Testis (tissue), 5 donors: ENCODE results near the gene ITGA1. TPM values are rescaled to one million over a fixed set of nuclear protein-coding genes. Genes with fewer than 3 reads are reported as not detected.

ENCODE experiments used
- DNase-seq: peaks from one replicate; pipeline ENCODE4 v3.0.0-alpha.2; 2019
- H3K27ac ChIP-seq, 2 donors: fragments of 200-600 bp; sonication (generic); one replicate each; pipeline ENCODE4 v1.5.1; 2019
- H3K27me3 ChIP-seq: fragments of 200-600 bp; sonication (generic); one replicate; pipeline ENCODE4 v1.5.1; 2019
- H3K36me3 ChIP-seq: fragments of 200-600 bp; sonication (generic); one replicate; pipeline ENCODE4 v1.5.1; 2017; ENCODE audit warnings: low read depth; ENCODE audit errors: missing control alignments
- H3K4me1 ChIP-seq: fragments of 200-600 bp; sonication (generic); one replicate; pipeline ENCODE4 v1.5.1; 2019
- H3K4me3 ChIP-seq, 2 donors: fragments of 200-600 bp; sonication (generic); one replicate each; pipeline ENCODE4 v1.5.1; 2017 to 2019
- H3K9me3 ChIP-seq: fragments of 200-600 bp; sonication (generic); one replicate; pipeline ENCODE4 v1.5.1; 2017
- POLR2A ChIP-seq: fragments of 450-650 bp; IDR thresholded peaks from one replicate; pipeline ENCODE4 v1.6.1; 2017; ENCODE audit warnings: antibody characterized with exemption, mild to moderate bottlenecking, moderate library complexity
- WGBS, 2 donors: methylation state at CpG; one replicate each; pipeline ENCODE4 v1.1.5; 2018; 5-methylcytosine and 5-hydroxymethylcytosine counted together
- intact Hi-C: fragments of 100-400 bp; cut with DNase I; formaldehyde crosslinking; loops from one replicate; pipeline ENCODE4 v1.15.1; 2023; ENCODE audit warnings: low total_unique reads
- long read RNA-seq, 2 donors: transcript quantifications; one replicate each; lab custom pipeline, GENCODE V29; 2026
- polyA plus RNA-seq: library from polyadenylated mRNA; stranded (reverse); fragments of 350-450 nt; fragmentation: Illumina TruSeq; extraction: RNeasy Lipid Tissue Mini Kit (QIAGEN cat#74804); gene quantifications from one replicate; pipeline ENCODE4 v1.2.3, GENCODE V29; 2014; ENCODE audit warnings: low read depth, low replicate concordance; ENCODE audit not compliant: insufficient read depth
- total RNA-seq, 2 donors: library from RNA; depleted of rRNA; stranded (reverse); fragments of >200 nt; gene quantifications; one replicate each; pipeline ENCODE4 v1.2.3, GENCODE V29; 2016
- TF ChIP-seq, protein P1 (sequence below), 3 experiments: fragments of 450-650 bp in 2 of 3; fragments of 200-600 bp in 1 of 3; sonication (generic) in 1 of 3; IDR thresholded peaks; one replicate each; pipeline ENCODE4 v1.5.1; 2016 to 2019; ENCODE audit warnings: antibody characterized with exemption in 3 of 3, mild to moderate bottlenecking in 2 of 3, moderate library complexity in 1 of 3

ITGA1 gene
- total RNA-seq (1 to 10 TPM; 7.3 to 8.1 TPM), polyA plus RNA-seq (7.5 TPM)
- long read RNA-seq, donor 1, full-length matches to known transcripts: 2 of 2 reads
- long read RNA-seq, donor 1, partial matches to known transcripts: 0 of 2 reads
- long read RNA-seq, donor 1, other reads (novel, unspliced or antisense): 0 of 2 reads
- long read RNA-seq, donor 2, full-length matches to known transcripts: 1 of 1 reads
- long read RNA-seq, donor 2, partial matches to known transcripts: 0 of 1 reads
- long read RNA-seq, donor 2, other reads (novel, unspliced or antisense): 0 of 1 reads

DNA sequence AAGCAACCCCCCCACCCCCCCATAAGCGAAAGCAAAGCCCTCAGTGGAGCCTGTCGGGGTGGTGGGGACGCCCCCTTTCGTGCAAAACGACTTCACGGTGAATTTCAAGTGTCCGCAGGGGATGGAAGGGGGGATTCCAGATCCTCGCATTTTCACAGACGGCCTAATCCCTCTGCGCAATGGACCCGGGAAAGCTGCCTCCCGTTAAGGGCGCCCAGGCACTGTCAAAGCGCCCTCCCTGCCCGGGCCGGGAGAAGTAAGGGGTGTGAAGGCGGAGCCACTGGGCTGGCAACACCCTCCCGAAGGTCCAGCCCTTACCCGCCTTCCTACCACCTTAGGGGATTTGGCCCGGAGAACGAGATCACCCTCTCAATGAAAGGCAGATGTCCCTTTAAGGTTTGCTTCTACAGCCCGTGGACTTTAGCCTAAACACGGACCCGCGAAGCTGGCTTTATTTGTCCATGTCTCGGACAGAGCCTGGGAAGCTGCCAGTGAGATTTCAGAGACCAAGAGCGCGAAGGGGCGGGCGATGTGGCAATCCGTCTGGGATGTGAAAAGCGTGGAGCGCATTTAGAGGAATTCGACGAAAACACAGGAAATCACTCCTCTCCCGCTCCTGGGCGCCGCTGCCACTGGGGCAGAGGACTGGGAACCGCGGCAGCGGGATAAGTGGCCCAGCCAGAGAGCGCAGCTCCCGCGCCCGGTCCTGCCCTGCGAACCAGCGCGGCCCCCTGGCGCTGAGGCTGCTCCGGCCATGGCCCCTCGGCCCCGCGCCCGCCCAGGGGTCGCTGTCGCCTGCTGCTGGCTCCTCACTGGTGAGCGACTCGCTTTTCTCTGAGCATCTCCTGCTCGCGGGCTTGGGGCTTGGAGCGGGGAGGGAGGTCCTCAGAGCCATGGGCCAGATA is at the start of gene ITGA1, which contains the start of gene PELO:
Gene ITGA1, plus strand, starts transcription at position 317 of the 905 bp plus-strand sequence. Its CDS starts 438 bp downstream, at position 755.
Gene PELO, plus strand, starts transcription at position 317 of the 905 bp plus-strand sequence. CDS start 12,479 bp downstream, outside the sequence.
- Histone ChIP-seq H3K36me3 (no peaks in the 10 kb centered on the region), H3K4me1 (no peaks in the 10 kb centered on the region), H3K9me3 (no peaks in the 10 kb centered on the region), H3K27ac (peak within 1 kb of the TSS; percentile 64 to 87), H3K27me3 (no peaks in the 10 kb centered on the region), H3K4me3 (peak within 1 kb of the TSS; percentile 53 to 70)
- peak; percentile 63 for DNase-seq
- 0 to 1% methylated on average over 30 to 49 of the region's 61 CpGs for WGBS, 2 donors
- no peak for TF ChIP-seq POLR2A
- TF ChIP-seq, protein P1, sequence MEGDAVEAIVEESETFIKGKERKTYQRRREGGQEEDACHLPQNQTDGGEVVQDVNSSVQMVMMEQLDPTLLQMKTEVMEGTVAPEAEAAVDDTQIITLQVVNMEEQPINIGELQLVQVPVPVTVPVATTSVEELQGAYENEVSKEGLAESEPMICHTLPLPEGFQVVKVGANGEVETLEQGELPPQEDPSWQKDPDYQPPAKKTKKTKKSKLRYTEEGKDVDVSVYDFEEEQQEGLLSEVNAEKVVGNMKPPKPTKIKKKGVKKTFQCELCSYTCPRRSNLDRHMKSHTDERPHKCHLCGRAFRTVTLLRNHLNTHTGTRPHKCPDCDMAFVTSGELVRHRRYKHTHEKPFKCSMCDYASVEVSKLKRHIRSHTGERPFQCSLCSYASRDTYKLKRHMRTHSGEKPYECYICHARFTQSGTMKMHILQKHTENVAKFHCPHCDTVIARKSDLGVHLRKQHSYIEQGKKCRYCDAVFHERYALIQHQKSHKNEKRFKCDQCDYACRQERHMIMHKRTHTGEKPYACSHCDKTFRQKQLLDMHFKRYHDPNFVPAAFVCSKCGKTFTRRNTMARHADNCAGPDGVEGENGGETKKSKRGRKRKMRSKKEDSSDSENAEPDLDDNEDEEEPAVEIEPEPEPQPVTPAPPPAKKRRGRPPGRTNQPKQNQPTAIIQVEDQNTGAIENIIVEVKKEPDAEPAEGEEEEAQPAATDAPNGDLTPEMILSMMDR (IDR thresholded peaks at IDR 0.05): peak in 2 of 3 experiments; percentile 13
- intact Hi-C loops: no loop called here

DNA sequence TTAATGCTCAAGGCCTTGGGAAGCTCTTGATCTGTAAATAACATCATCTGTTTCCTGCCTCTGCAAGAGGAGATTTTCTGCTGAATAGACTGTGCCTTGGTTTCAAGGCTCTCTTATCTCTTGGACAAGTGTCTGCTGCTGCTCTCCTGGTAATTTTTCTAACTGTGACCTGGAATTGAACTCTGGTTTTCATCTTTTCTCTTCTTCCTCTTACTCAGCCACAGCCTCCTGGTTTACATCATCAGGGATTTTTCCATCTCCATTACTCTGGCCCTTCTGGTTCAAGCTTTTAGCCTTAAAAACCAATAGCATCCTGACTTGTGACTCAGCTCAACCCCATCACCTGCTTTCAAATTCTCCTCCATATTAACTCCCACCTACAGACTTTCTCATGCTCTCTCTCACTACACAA is 49.6 kb upstream of the ITGA1 start:
- no peaks in the 10 kb centered on the region for H3K4me1 ChIP-seq
- intact Hi-C loops: no loop called here
- no peak for DNase-seq
- H3K4me3 ChIP-seq: no peak overlapping the region
- no peak overlapping the region for H3K27ac ChIP-seq
- H3K36me3 ChIP-seq: no peaks in the 10 kb centered on the region
- TF ChIP-seq POLR2A: no peak
- TF ChIP-seq, protein P1 (IDR thresholded peaks at IDR 0.05): no peak
- no peaks in the 10 kb centered on the region for H3K27me3 ChIP-seq
- H3K9me3 ChIP-seq: no peaks in the 10 kb centered on the region

DNA sequence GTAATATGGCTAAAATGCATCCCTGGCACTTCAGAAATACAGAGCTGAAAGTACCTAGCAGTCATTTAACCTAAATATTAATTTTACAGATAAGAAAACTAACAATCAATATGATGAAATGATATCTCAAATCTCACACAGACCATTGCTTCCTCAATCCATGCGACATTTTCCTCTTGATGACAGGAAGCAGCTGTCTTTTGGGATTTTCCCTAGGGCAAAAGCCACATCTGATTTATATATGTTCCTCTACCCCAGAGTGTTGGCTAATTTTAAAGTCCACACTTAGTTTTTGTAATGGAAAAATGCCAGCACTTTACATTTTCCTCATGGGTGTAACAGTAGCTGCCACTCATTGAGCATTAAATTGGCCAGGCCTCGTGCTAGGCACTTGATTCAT is 47.7 kb upstream of the ITGA1 start:
- Histone ChIP-seq H3K4me3 (no peak overlapping the region), H3K36me3 (no peaks in the 10 kb centered on the region)

DNA sequence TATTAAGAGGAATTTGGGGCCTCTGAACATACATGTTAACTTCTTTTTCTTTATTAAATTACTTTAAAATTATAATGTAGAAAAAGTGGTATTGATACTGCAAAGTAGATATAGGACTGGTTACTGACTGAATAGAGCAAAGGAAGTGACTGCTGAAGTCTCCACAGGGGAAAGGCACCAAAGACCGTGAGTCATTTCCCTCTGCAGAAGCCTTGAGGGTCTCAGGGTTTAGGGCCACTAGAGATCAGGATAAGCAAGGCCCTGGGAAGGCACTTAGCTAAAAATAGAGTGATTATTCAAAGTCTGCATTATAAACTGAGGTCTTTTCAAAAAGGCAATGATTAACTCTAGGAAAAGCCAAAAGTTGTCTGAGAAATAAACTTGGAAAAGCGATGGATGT is 44.7 kb upstream of the ITGA1 start:
- no peak overlapping the region for H3K27ac ChIP-seq
- TF ChIP-seq POLR2A: no peak
- TF ChIP-seq, protein P1 (IDR thresholded peaks at IDR 0.05): no peak
- intact Hi-C loops: no loop called here
- DNase-seq: no peak
- 78 to 86% methylated on average over 2 of the region's 2 CpGs for WGBS, 2 donors
- H3K9me3 ChIP-seq: no peaks in the 10 kb centered on the region
- no peaks in the 10 kb centered on the region for H3K36me3 ChIP-seq
- no peak overlapping the region for H3K4me3 ChIP-seq
- no peaks in the 10 kb centered on the region for H3K27me3 ChIP-seq
- H3K4me1 ChIP-seq: no peaks in the 10 kb centered on the region

More for the DNA sequence above, 47.7 kb upstream of the ITGA1 start:
- Histone ChIP-seq H3K27me3 (no peaks in the 10 kb centered on the region), H3K9me3 (no peaks in the 10 kb centered on the region), H3K27ac (no peak overlapping the region), H3K4me1 (no peaks in the 10 kb centered on the region)
- DNase-seq: no peak
- TF ChIP-seq POLR2A: no peak
- TF ChIP-seq, protein P1 (IDR thresholded peaks at IDR 0.05): no peak
- intact Hi-C loops: no loop called here
- WGBS, 2 donors: 81 to 96% methylated on average over 2 of the region's 2 CpGs
